CD4-positive, alpha-beta T cell treated with Interleukin-10 for 1 hour (primary cell): Measurements from ENCODE around the gene ABCA2.

Source experiments
- DNase-seq: peaks from one replicate; pipeline ENCODE4 v3.0.0-alpha.2; 2020

The ABCA2 gene

GRCh38 chr9:136996361-136997292 lies 31.4 kb downstream of the ABCA2 start, which contains the start of gene CLIC3:
Gene CLIC3 (minus strand): TSS chr9:136996568. CDS start chr9:136996543, 25 bp downstream.
- DNase-seq = peak; percentile 67

- no peak for DNase-seq
These were observed 32.2 kb downstream of the ABCA2 start for GRCh38 chr9:136995772-136996311.

GRCh38 chr9:136995362-136995761 lies 32.7 kb downstream of the ABCA2 start:
- no peak for DNase-seq

GRCh38 chr9:136994888-136995230 lies 33.2 kb downstream of the ABCA2 start:
- no peak for DNase-seq

- DNase-seq = no peak
These were observed 33.7 kb downstream of the ABCA2 start for GRCh38 chr9:136994180-136994887.

- DNase-seq = no peak
These were observed 35.1 kb downstream of the ABCA2 start for GRCh38 chr9:136992819-136993369.

GRCh38 chr9:136991993-136992818 lies 35.8 kb downstream of the ABCA2 start, which contains the start of gene PAXX:
Gene PAXX (plus strand): TSS chr9:136992422. CDS start chr9:136992444, 22 bp downstream.
- peak; percentile 94 for DNase-seq

GRCh38 chr9:136990242-136990911 lies 37.7 kb downstream of the ABCA2 start:
- no peak for DNase-seq

GRCh38 chr9:136988872-136989271 lies 39.2 kb downstream of the ABCA2 start:
- DNase-seq = no peak

- no peak for DNase-seq
These were observed 42.2 kb downstream of the ABCA2 start for GRCh38 chr9:136985853-136986252.

GRCh38 chr9:136985027-136985602 lies 42.9 kb downstream of the ABCA2 start:
- no peak for DNase-seq

GRCh38 chr9:136984464-136985026 lies 43.5 kb downstream of the ABCA2 start:
- DNase-seq = no peak

GRCh38 chr9:136983656-136984314 lies 44.3 kb downstream of the ABCA2 start:
- DNase-seq = no peak

- DNase-seq = no peak
These were observed 44.9 kb downstream of the ABCA2 start for GRCh38 chr9:136983167-136983566.

GRCh38 chr9:136982232-136983051 lies 45.6 kb downstream of the ABCA2 start, which contains the start of gene LCNL1:
Gene LCNL1 (plus strand): TSS chr9:136982993. CDS start chr9:136983587, 594 bp downstream.
- DNase-seq = no peak

GRCh38 chr9:136981588-136982231 lies 46.3 kb downstream of the ABCA2 start:
- DNase-seq = no peak

- DNase-seq = no peak
These were observed 47.2 kb downstream of the ABCA2 start for GRCh38 chr9:136980669-136981478.
